Activated naive CD4-positive, alpha-beta T cell treated with anti-CD3 and anti-CD28 coated beads, Interleukin-2, amount 50 U/mL, for 16 hours (primary cell): ENCODE results near the gene BAIAP2.
A peak's percentile ranks its signal among the peaks of the same experiment; 100 is the strongest.
"Not testable (repeated sequence)": the region's sequence is repeated elsewhere in the genome, so short reads cannot be mapped to it uniquely, and the experiment has no call there.

Source experiments
- DNase-seq: peaks from one replicate; pipeline ENCODE4 v3.0.0-alpha.2; 2020

The BAIAP2 gene

DNA sequence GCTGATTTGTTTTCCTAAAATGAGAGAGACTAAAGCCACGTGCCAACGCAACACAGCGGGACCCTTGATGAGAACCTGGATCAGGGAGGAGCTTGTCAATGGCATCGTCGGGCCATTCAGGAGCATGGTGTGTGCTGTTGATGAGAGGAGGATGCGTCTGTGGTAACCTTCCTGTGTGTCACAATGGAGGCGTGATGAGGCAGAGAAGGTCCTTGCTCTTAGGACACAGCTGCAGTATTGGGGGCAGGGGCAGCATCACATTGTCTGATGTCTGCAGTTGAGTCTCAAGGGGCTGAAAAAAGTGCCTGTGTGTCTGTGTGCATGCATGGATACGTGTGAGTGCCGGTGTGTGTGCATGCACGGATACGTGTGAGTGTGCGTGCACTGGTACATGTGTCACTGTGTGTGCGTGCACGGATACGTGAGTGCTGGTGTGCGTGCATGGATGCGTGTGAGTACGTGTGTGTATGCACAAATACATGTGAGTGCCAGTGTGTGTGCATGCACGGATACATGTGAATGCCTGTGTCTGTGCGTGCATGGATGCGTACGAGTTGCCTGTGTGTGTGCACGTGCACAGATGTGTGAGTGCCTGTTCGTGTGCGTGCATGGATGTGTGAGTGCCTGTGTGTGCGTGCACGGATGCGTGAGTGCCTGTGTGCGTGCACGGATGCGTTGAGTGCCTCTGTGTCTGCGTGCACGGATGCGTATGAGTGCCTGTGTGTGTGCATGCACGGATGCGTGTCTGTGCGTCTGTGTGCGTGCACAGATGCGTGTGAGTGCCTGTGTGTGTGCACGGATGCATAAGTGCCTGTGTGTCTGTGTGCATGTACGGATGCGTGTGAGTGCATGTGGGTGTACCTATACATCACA, 39.3 kb downstream of the BAIAP2 start:
- no peak for DNase-seq

DNA sequence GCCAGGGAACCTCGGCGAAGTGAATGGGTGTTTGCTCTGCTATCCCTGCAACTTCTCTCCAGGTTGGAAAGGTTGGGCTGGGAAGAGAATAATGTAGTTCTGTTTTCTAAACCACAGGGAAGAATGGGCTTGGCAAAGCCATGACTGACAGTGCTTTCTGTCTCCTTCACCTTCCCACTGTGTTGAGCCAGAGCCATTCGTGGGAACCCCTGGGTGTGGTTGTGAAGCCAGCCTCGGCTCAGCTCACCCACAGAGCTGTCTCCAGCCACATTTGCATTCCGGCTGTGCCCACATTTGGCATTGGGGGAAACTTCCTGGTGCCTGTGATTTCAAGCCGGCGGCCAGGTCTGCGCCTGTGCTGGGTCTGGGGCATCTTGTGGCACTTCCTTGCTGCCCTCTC, 39.9 kb downstream of the BAIAP2 start:
- no peak for DNase-seq

DNA sequence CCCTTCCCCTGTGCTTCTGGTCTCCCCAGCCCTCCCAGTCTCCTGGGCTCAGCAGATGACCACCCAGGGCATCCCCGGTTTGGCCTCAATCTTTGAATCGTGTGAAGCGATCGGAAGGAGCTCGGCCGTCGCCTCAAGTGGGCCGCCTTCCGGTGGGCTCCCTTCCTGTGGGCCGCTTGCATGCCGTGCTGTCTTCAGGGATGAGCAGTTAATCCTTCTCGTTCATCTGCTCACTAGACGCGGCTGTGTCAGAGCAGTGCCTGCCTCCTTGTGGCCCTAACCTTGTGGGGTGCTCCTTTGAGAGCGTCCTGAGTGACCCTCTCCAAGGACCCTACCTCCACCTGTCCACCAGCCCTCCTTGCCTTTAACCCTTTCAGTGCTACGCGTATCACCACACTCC, 40.4 kb downstream of the BAIAP2 start:
- no peak for DNase-seq

- DNase-seq = no peak
These were observed 41.3 kb downstream of the BAIAP2 start for GRCh38 chr17:81076141-81076679.

DNA sequence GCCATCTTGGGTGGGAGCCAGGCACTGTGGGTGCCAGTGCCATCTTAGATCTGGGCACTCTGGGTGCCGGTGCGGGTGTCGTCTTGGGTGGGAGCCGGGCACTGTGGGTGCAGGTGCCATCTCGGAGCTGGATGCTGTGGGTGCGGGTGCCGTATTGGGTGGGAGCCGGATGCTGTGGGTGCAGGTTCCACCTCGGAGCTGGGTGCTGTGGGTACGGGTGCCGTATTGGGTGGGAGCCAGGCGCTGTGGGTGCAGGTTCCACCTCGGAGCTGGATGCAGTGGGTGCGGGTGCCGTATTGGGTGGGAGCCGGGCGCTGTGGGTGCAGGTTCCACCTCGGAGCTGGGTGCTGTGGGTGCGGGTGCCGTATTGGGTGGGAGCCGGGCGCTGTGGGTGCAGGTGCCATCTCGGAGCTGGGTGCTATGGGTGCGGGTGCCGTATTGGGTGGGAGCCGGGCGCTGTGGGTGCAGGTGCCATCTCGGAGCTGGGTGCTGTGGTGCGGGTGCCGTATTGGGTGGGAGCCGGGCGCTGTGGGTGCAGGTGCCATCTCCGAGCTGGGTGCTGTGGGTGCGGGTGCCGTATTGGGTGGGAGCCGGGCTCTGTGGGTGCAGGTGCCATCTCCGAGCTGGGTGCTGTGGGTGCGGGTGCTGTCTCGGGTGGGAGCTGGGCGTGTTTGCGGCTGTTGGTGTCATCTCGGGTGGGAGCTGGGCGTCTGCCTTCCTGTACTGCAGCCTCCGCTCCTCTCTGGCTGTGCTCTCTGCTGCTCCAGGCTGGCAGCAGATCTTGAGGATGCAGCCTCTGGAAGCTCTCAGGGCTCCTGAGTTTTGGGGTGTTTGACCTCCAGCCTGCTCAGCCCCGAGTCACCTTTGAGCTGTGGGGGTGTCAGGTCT, 43.3 kb downstream of the BAIAP2 start:
- DNase-seq = not testable (repeated sequence)

DNA sequence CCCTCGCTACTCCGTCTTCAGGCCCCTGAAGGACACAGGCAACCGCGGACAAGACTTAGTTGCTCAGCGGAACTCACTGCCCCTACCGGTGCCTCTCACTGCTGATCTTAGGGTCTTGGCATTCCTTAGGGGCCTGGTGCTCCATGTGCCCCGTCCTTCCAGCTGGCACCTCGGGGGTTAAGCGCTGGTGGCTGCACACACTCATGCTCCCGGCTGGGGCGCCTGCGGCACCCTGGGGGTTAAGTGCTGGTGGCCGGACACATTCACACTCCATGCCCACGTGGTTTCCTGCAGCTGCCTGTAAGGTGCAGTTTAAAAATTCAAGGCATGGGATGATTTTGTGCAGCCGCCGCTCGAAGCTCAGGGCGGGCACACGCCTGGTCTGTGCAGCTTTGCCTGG, 45.1 kb downstream of the BAIAP2 start:
- no peak for DNase-seq

- DNase-seq = no peak
These were observed 46.5 kb downstream of the BAIAP2 start for GRCh38 chr17:81081222-81082176.

- no peak for DNase-seq
These were observed 47.5 kb downstream of the BAIAP2 start for GRCh38 chr17:81082177-81083073.

DNA sequence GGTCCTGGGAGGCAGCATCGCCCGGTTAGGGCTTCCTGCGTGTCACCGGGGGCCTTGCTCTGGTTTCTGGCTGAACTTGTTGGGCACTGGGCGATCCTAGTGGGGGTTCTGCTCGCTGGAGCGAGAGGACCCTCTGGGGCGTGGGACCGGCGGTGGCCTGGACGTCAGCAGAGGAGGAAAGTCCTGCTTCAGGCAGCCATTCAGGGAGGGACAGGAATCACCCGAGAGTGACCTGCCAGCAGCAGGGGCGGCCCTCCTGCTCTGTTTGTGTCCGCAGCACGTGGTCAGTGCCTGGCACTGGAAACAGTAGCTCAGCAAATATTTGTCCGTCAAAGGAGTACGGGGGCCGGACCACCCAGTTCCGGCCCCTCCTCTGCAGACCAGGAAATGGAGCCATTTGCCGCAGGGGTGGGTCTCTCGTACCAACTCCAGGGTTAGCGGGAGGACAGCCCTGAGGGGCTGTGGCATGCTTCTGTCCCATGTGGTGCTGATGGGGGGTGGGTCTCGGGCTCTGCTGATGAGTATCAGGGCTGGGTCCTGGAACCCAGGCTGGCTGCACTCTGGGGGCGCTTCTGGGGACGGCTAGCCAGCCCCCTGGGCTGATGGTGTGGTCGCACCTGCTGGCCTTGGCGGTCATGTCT, 48.3 kb downstream of the BAIAP2 start:
- DNase-seq = no peak

DNA sequence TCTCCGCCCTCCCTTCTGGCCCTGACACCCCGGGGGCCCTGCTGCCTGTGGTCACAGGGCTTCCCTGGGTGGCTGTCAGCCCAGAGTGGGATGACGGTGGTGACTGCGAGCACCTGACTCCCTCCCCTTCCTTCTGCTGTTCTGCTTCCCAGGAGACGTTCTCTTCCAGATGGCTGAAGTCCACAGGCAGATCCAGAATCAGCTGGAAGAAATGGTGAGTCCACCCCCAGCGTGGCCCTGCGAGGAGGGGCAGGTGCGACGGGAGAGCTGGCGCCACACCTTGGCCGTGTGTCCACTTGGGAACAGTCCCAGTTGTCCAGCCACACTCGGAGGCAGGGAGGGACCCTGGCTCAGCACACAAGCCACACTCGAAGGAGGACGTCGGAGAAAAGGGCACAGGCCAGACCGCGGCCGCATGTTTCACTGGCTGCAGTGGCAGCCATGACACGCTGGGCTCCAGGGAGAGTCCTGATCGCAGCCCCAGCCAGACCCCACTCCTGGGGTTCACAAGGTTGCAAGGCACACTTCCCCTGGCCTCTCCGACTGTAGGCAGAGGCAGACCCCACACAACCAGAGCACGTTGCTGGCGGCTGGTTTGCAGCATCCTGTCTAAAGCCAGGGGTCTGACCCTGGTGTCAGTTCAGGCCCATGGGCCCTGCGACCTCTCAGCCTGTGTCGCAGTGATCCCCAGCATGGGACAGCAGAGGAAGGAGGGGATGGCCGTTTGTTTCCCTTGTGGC, 49.9 kb downstream of the BAIAP2 start:
- DNase-seq = no peak

- no peak for DNase-seq
These were observed 50.5 kb downstream of the BAIAP2 start for GRCh38 chr17:81085420-81085911.

GRCh38 chr17:81086789-81087551, 52.0 kb downstream of the BAIAP2 start:
- no peak for DNase-seq

- peak; percentile 24 for DNase-seq
These were observed 55.6 kb downstream of the BAIAP2 start for GRCh38 chr17:81090361-81091136.

DNA sequence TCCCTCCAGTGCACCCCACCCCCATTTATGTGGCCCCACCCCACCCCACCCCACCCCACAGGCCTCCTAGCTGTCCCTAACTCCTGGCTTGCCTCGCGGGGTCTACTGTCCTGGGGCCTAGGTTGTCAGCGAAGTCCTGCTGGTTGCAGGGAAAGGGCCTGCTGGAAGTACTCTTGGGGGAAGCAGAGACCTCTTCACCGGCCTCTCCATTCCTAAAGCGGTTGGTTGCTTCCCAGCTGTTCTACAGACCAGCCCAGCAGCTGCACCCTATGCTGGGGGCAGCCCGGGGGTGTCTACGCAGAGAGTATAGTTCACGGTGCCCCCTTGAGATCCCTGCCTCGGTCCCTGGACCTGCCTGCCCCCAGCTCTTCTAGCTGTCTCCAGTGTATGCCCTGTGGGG, 56.2 kb downstream of the BAIAP2 start:
- no peak for DNase-seq

DNA sequence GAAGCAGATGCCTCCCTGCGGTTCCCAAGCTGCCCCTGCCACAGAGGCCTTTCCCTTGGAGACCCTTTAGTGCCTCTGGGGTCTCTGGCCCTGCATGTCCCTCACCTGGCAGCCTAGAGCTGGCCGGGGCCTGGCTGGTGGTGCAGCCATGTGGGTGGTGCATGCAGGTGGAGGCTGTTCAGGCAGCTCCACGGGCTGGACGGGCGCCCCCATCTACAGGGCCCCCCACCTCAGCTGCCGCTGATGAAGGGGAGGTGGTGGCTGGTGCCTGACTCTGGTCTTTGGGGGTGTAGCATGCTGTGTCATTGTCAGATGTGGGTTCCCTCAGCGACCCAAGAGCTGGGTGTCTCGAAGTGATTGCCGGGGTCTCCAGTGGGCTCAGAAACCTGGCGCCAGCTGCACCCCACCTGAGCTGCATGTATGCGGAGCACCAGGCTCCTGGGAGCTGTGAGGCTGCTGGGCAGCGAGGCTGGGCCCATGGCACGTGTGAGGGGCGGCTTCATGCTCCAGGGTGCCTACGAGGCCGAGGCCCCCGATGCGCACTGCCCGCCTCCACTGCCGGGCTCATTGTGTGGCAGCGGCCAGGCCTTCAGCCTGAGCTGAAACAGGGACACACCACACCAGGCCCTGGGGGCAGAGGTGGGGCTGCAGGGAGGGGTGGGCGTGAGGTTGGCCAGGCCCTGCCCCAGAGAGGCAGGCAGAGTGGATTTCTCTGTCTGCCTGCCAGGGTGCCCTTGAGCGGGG, 57.0 kb downstream of the BAIAP2 start:
- DNase-seq = no peak

- DNase-seq = no peak
These were observed 57.7 kb downstream of the BAIAP2 start for GRCh38 chr17:81092518-81093095.
